HG02938 (cell line): ENCODE measurements around the gene SERGEF.

Experiments used
- ATAC-seq: cut with Tn5 transposase; IDR thresholded peaks from one replicate; pipeline ENCODE4 v1.9.1; 2021; ENCODE audit warnings: mild to moderate bottlenecking, moderate library complexity; ENCODE audit not compliant: unreplicated experiment

SERGEF gene

DNA sequence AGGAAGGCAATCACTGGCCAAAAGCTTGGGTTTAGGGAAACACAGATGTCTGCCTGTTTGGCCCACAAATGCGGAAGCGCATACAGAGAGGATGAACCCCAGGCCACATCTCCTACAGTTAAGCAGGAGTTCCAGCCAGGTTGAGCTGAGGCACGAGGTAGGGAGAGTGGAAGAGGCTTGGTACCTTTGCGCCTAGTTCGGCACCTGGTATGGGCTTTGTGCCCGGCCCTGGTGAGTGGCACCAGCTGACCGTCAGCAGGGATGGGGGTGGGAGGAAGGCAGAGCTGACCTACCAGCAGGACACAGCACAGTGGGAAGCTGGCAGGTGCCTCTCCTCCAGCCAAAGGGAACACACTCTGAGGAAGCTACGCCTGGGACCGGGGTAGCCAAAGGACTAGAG lies 220.7 kb downstream of the SERGEF start:
- ATAC-seq = no peak

DNA sequence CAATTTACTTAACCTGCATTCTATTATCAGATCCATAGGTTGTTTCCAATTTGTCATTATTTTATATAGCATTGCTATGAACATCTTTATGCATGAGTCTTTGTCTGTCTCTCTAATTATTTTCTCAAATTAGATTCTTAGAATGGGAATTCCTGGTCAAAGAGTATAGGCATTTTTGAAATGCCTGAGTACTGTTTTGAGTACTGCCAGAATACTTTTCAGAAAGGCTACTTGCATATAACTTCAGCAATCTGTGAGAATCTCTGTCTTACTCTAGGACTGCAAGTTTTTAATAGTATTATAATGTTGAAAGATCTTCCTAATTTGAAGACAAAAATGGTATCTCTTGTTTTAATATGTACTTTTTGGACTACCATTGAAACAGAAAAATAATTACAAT lies 221.7 kb downstream of the SERGEF start:
- no peak for ATAC-seq

- ATAC-seq = no peak
These were observed 222.4 kb downstream of the SERGEF start for GRCh38 chr11:17790453-17790852.

- no peak for ATAC-seq
These were observed 224.8 kb downstream of the SERGEF start for GRCh38 chr11:17788084-17788483.

GRCh38 chr11:17786824-17787525 lies 225.9 kb downstream of the SERGEF start:
- no peak for ATAC-seq

GRCh38 chr11:17783878-17784277 lies 229.0 kb downstream of the SERGEF start:
- no peak for ATAC-seq

- ATAC-seq = no peak
These were observed 230.1 kb downstream of the SERGEF start for GRCh38 chr11:17782603-17783337.

- no peak for ATAC-seq
These were observed 230.7 kb downstream of the SERGEF start for GRCh38 chr11:17782145-17782544.

GRCh38 chr11:17781626-17782025 lies 231.2 kb downstream of the SERGEF start:
- ATAC-seq = no peak

- ATAC-seq = no peak
These were observed 231.6 kb downstream of the SERGEF start for GRCh38 chr11:17781221-17781620.

- no peak for ATAC-seq
These were observed 232.2 kb downstream of the SERGEF start for GRCh38 chr11:17780668-17781067.

DNA sequence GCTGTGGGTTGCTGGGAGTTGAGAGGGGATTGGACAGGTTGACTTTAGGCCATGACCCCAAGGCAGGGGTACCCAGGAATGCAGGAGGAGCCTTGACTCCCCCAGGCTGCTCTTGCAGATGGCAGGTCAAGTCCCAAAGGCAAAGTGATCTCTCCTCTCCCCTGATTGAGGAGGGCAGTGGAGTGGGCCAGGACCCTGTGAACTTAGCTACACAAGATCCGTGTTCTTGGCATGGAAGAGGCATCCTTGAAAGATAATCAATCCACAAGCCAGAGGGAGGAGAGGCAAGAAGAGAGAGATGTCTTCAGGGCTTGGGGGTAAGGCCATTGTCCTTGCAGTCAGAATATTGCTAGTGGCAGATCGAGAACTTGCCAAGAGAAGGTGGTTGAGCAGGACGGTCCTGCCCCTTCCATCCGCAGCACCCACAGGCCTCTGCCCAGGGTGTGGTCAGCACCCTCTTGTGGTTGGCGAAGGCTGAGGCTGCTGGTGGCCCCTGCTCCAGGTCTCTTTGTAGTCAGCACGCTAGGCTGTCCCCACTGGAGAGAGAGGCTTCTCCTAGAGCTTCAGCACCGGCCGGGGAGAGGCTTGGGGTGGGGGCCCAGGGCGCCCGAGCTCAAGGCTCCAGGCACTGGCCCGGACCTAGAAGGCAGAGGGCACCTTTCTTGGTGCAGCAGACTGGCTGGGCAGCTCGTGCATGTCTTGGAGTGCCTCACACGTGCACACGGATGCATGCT lies 232.8 kb downstream of the SERGEF start:
- ATAC-seq = no peak

- no peak for ATAC-seq
These were observed 233.6 kb downstream of the SERGEF start for GRCh38 chr11:17778956-17779860.

GRCh38 chr11:17778352-17778751 lies 234.5 kb downstream of the SERGEF start:
- ATAC-seq = no peak

- no peak for ATAC-seq
These were observed 235.1 kb downstream of the SERGEF start for GRCh38 chr11:17777738-17778091.

- no peak for ATAC-seq
These were observed 235.6 kb downstream of the SERGEF start for GRCh38 chr11:17777086-17777737.

GRCh38 chr11:17776212-17776875 lies 236.5 kb downstream of the SERGEF start:
- no peak for ATAC-seq

GRCh38 chr11:17775507-17776211 lies 237.2 kb downstream of the SERGEF start:
- ATAC-seq = no peak

GRCh38 chr11:17775035-17775348 lies 237.9 kb downstream of the SERGEF start:
- ATAC-seq = no peak
